RPMI7951 (cell line): Measurements from ENCODE around the gene ANKRD17. TPM values are rescaled to one million over a fixed set of nuclear protein-coding genes. Genes with fewer than 3 reads are reported as not detected.

Experiments used
- DNase-seq: peaks from one replicate; pipeline ENCODE4 v3.0.0-alpha.2; 2012; ENCODE audit warnings: low read depth
- total RNA-seq: library from RNA; depleted of rRNA; stranded (reverse); fragments of >200 nt; shearing (Covaris generic); gene quantifications from 2 replicates; pipeline ENCODE4 v1.2.3, GENCODE V29; 2014

The ANKRD17 gene
- total RNA-seq, 1 experiment from 2014 or later, result 25.4 TPM

GRCh38 chr4:73197220-73197619 is 61.4 kb downstream of the ANKRD17 start:
- DNase-seq, result no peak

GRCh38 chr4:73194064-73194463 is 64.5 kb downstream of the ANKRD17 start:
- DNase-seq, result no peak

GRCh38 chr4:73193659-73194058 is 64.9 kb downstream of the ANKRD17 start:
- DNase-seq, result no peak

- no peak for DNase-seq
These were observed 65.4 kb downstream of the ANKRD17 start for GRCh38 chr4:73193155-73193554.

GRCh38 chr4:73189274-73189810 is 69.3 kb downstream of the ANKRD17 start:
- no peak for DNase-seq

GRCh38 chr4:73187325-73187724 is 71.3 kb downstream of the ANKRD17 start:
- DNase-seq, result no peak

GRCh38 chr4:73185903-73186302 is 72.7 kb downstream of the ANKRD17 start:
- DNase-seq, result no peak

- no peak for DNase-seq
These were observed 77.4 kb downstream of the ANKRD17 start for GRCh38 chr4:73181231-73181630.

- DNase-seq, result no peak
These were observed 80.2 kb downstream of the ANKRD17 start for GRCh38 chr4:73178389-73178788.

- no peak for DNase-seq
These were observed 86.4 kb downstream of the ANKRD17 start for GRCh38 chr4:73172161-73172560.

- no peak for DNase-seq
These were observed 87.9 kb downstream of the ANKRD17 start for GRCh38 chr4:73170518-73171198.

- DNase-seq, result no peak
These were observed 92.4 kb downstream of the ANKRD17 start for GRCh38 chr4:73166212-73166611.

- peak; percentile 4 for DNase-seq
These were observed 96.9 kb downstream of the ANKRD17 start for GRCh38 chr4:73161527-73162185.

- DNase-seq, result no peak
These were observed 102.2 kb downstream of the ANKRD17 start for GRCh38 chr4:73156394-73156793.

GRCh38 chr4:73152893-73153292 is 105.7 kb downstream of the ANKRD17 start:
- DNase-seq, result no peak

- DNase-seq, result no peak
These were observed 115.5 kb downstream of the ANKRD17 start for GRCh38 chr4:73142995-73143547.

GRCh38 chr4:73139991-73140390 is 118.6 kb downstream of the ANKRD17 start:
- DNase-seq, result no peak

- no peak for DNase-seq
These were observed 119.4 kb downstream of the ANKRD17 start for GRCh38 chr4:73139245-73139644.

- no peak for DNase-seq
These were observed 121.5 kb downstream of the ANKRD17 start for GRCh38 chr4:73137121-73137520.

- DNase-seq, result no peak
These were observed 124.8 kb downstream of the ANKRD17 start for GRCh38 chr4:73133784-73134183.

GRCh38 chr4:73131281-73131680 is 127.3 kb downstream of the ANKRD17 start:
- DNase-seq, result no peak

GRCh38 chr4:73129319-73129718 is 129.3 kb downstream of the ANKRD17 start:
- no peak for DNase-seq
